Common myeloid progenitor, CD34-positive (primary cell): ENCODE results near the gene NR6A1.

Experiments
- CTCF ChIA-PET: fragments of 350-600 bp; sonication (Branson Sonifier 250); formaldehyde crosslinking; loops from one replicate; lab custom pipeline; 2021; ENCODE audit warnings: antibody characterized with exemption; lab: Charles Lee
- POLR2A ChIA-PET: fragments of 350-600 bp; sonication (Branson Sonifier 250); formaldehyde crosslinking; loops from one replicate; lab custom pipeline; 2021; ENCODE audit warnings: antibody characterized with exemption; lab: Charles Lee
- DNase-seq, 3 donors: peaks; one replicate each; pipeline versions ENCODE4 v3.0.0 to v3.0.0-alpha.2; 2013
- H3K27ac ChIP-seq, 2 experiments: 1 replicate in 1 of 2; 2 replicates in 1 of 2; pipeline ENCODE4 v1.7.0; 2013; ENCODE audit warnings: inconsistent platforms in 2 of 2, low read length in 2 of 2, mild to moderate bottlenecking in 2 of 2, low read depth in 1 of 2, moderate library complexity in 1 of 2; ENCODE audit not compliant: severe bottlenecking in 2 of 2, insufficient read depth in 1 of 2, poor library complexity in 1 of 2
- H3K27me3 ChIP-seq, 5 experiments: replicated peaks in 2 of 5; 1 replicate in 3 of 5; 2 replicates in 2 of 5; pipeline versions ENCODE4 v1.6.1 to v1.7.0; 2013; ENCODE audit warnings: low read length in 4 of 5, mild to moderate bottlenecking in 2 of 5, moderate library complexity in 2 of 5, inconsistent platforms in 1 of 5; ENCODE audit not compliant: insufficient read depth in 5 of 5, control insufficient read depth in 4 of 5
- H3K36me3 ChIP-seq, 4 experiments: 1 replicate in 2 of 4; 2 replicates in 2 of 4; pipeline versions ENCODE4 v1.6.1 to v1.7.0; 2013; ENCODE audit warnings: low read length in 3 of 4, control low read depth in 1 of 4, mild to moderate bottlenecking in 1 of 4; ENCODE audit not compliant: control insufficient read depth in 4 of 4, insufficient read depth in 4 of 4
- H3K4me1 ChIP-seq, 4 experiments: 1 replicate in 3 of 4; 2 replicates in 1 of 4; pipeline versions ENCODE4 v1.6.1 to v1.7.1; 2013; ENCODE audit warnings: low read length in 3 of 4, mild to moderate bottlenecking in 3 of 4, control low read depth in 1 of 4, inconsistent platforms in 1 of 4, moderate library complexity in 1 of 4; ENCODE audit not compliant: control insufficient read depth in 4 of 4, insufficient read depth in 4 of 4; ENCODE audit errors: control extremely low read depth in 1 of 4
- H3K4me3 ChIP-seq, 7 experiments: 1 replicate in 4 of 7; 2 replicates in 3 of 7; pipeline versions ENCODE4 v1.5.1 to v1.7.0; 2013; ENCODE audit warnings: mild to moderate bottlenecking in 7 of 7, low read length in 6 of 7, moderate library complexity in 6 of 7, inconsistent platforms in 2 of 7, low read depth in 2 of 7, control low read depth in 1 of 7; ENCODE audit not compliant: insufficient read depth in 4 of 7, control insufficient read depth in 1 of 7; ENCODE audit errors: extremely low read depth in 1 of 7
- H3K9me3 ChIP-seq, 5 experiments: 1 replicate in 4 of 5; 2 replicates in 1 of 5; pipeline versions ENCODE4 v1.6.1 to v1.7.1; 2013; ENCODE audit warnings: low read length in 4 of 5, mild to moderate bottlenecking in 2 of 5, inconsistent platforms in 1 of 5, low read depth in 1 of 5, moderate library complexity in 1 of 5; ENCODE audit not compliant: control insufficient read depth in 4 of 5, insufficient read depth in 2 of 5; ENCODE audit errors: control extremely low read depth in 1 of 5
- WGBS: methylation state at CpG from one replicate; pipeline ENCODE4 v1.1.5; 2013; ENCODE audit not compliant: insufficient coverage; 5-methylcytosine and 5-hydroxymethylcytosine counted together

NR6A1 gene

DNA sequence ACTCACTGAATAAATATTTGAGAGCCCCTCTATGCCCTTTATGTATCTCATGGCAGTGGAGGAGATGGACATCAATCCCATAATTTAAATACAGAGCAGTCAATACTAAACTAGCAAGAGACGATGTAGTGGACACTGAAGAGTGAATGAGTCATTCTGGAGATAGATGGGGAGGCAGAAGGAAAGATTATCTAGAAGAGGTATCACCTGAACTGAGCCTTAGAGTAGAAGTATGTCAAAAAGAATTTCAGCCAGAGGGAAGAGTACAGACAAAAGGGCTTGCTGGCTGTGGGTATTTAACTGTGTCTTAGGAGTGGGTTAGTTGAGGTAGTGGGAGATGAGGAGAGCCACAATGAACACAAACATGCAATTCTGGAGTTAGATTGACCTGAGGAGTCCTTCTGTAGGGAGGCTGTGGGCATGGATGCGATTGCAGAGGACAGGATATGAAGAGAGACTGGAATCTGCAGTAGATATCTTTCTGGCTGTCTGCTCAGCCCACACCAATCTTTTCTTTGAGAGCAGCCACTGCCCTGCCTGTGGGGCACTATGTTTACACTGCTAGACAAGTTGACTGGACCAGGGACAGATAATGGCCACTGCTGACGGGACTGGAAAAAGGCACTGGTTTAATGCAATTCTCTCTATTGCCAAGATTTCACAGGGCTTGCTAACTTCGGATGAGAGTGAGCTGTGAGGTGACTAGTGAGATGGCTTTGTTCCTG is 200.0 kb downstream of the NR6A1 start:
- Histone ChIP-seq H3K27ac (no peak overlapping the region), H3K27me3 (no peaks in the 10 kb centered on the region), H3K4me1 (no peaks in the 10 kb centered on the region), H3K36me3 (peaks cover 0 to 2% (median 0%) of the 10 kb centered on the region in 4 experiments), H3K4me3 (no peak overlapping the region), H3K9me3 (no peaks in the 10 kb centered on the region)
- CTCF ChIA-PET = interaction anchor here (0.6 to 1.2 kb wide), 3 partner anchors 19 to 72 kb away, joined by 3 to 5 read pairs (median 5); no protein-coding TSS in a partner anchor
- POLR2A ChIA-PET = no interaction called here
- 100% methylated on average over 3 of the region's 4 CpGs for WGBS
- no peak for DNase-seq

DNA sequence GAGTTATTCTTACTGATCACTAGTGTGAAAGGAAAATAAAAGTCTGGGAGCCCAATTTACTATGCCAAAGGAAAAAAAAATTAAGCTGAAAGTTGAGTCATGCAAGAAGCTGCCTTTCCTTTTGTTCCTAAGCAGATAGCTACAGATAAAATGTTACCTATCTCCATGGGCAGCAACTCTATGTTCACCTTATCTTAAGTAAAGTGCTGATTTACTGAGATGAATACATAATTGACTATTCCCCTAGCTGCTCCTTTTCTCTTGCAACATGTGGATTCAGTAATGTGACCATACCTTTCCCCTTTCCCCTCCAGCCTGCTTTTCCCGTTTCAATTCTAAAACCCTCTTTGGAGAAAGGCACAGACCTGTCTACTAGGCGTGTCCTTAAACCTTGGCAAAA is 201.2 kb downstream of the NR6A1 start:
- H3K27ac ChIP-seq = no peak overlapping the region
- DNase-seq = no peak
- no peaks in the 10 kb centered on the region for H3K27me3 ChIP-seq
- CTCF ChIA-PET = interaction anchor here (1.2 kb wide), 1 partner anchor 18 kb away, joined by 5 read pairs; no protein-coding TSS in a partner anchor
- 88% methylated on average over 1 of the region's 2 CpGs for WGBS
- H3K4me3 ChIP-seq = no peak overlapping the region
- no peaks in the 10 kb centered on the region for H3K9me3 ChIP-seq
- H3K36me3 ChIP-seq = peaks cover 0 to 2% (median 0%) of the 10 kb centered on the region in 4 experiments
- no peaks in the 10 kb centered on the region for H3K4me1 ChIP-seq
- POLR2A ChIA-PET = no interaction called here

DNA sequence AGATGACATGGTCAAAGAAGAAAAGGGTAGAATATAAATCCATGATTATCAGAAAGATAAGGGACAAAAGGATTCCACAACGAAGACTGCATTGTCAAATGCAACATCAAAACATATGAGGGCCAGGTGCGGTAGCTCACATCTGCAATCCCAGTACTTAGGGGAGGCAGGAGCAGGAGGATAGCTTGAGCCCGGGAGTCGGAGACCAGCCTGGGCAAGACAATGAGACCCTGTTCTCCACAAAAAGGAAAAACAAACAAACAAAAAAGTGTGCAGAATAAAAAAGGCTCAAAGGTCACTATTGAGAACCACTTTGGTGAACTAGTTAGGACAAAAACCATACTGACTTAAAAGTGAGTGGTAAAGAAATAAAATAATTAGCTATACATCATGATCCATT is 203.7 kb downstream of the NR6A1 start:
- peaks cover 0 to 2% (median 0%) of the 10 kb centered on the region in 4 experiments for H3K36me3 ChIP-seq
- H3K4me3 ChIP-seq = no peak overlapping the region
- H3K27me3 ChIP-seq = no peaks in the 10 kb centered on the region
- no peak for DNase-seq
- POLR2A ChIA-PET = no interaction called here
- no peaks in the 10 kb centered on the region for H3K9me3 ChIP-seq
- no peaks in the 10 kb centered on the region for H3K4me1 ChIP-seq
- CTCF ChIA-PET = interaction anchor here (0.8 to 4.4 kb wide), 4 partner anchors 9 to 50 kb away, joined by 3 to 19 read pairs (median 8); no protein-coding TSS in a partner anchor
- H3K27ac ChIP-seq = no peak overlapping the region
- WGBS = 100% methylated on average over 2 of the region's 4 CpGs

DNA sequence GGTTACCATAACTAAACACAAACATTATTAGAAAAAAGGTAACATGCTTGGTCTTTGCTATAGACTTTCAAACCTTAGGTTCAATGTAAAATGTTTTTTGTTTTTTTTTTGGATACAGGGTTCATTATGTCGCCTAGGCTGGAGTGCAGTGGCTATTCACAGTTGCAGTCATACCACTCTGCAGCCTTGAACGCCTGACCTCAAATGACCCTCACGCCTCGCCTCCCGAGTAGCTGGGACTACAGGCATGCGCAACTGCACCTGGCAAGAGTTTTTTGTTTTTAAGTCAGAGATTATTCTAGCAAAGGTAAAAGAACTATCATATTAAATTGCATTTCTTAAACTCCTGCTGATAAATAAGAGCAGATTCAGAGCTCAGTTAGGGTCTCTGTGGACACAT is 208.8 kb downstream of the NR6A1 start:
- WGBS = 96% methylated on average over 3 of the region's 6 CpGs
- no peak for DNase-seq
- Histone ChIP-seq H3K4me3 (no peak overlapping the region), H3K27me3 (no peaks in the 10 kb centered on the region), H3K27ac (no peak overlapping the region), H3K4me1 (peaks cover 0 to 9% (median 6%) of the 10 kb centered on the region in 4 experiments), H3K9me3 (no peaks in the 10 kb centered on the region), H3K36me3 (no peaks in the 10 kb centered on the region)
- ChIA-PET POLR2A (interaction anchor here (0.5 kb wide), 1 partner anchor 126 kb away, joined by 4 read pairs; no protein-coding TSS in a partner anchor), CTCF (interaction anchor here (0.8 to 3.2 kb wide), 4 partner anchors 9 to 26 kb away, joined by 3 to 14 read pairs (median 6); no protein-coding TSS in a partner anchor)

DNA sequence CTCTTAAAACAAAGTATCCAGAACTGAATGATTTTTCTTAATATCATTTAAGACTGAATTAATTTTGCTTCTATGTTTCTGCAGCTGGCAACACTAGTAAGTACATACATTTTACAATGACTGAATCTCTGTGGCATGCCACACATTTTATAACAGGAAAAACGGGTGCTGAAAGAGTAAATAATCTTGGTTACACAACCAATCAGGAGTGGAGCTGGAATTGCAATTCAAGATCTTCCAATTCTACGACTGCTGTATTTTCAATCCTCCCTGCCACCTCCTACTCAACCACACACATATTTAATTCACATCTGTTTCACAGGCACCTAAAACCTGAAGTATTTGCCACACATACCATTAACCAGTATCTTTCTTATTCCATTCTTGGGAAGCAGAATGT is 211.2 kb downstream of the NR6A1 start:
- no peaks in the 10 kb centered on the region for H3K27me3 ChIP-seq
- no peak for DNase-seq
- H3K27ac ChIP-seq = no peak overlapping the region
- H3K9me3 ChIP-seq = no peaks in the 10 kb centered on the region
- ChIA-PET CTCF (interaction anchor here (1.1 kb wide), 1 partner anchor 8 kb away, joined by 4 read pairs; no protein-coding TSS in a partner anchor), POLR2A (no interaction called here)
- no peak overlapping the region for H3K4me3 ChIP-seq
- WGBS = 97% methylated on average over 2 of the region's 2 CpGs
- H3K4me1 ChIP-seq = peaks cover 5 to 23% (median 14%) of the 10 kb centered on the region in 4 experiments
- no peaks in the 10 kb centered on the region for H3K36me3 ChIP-seq

DNA sequence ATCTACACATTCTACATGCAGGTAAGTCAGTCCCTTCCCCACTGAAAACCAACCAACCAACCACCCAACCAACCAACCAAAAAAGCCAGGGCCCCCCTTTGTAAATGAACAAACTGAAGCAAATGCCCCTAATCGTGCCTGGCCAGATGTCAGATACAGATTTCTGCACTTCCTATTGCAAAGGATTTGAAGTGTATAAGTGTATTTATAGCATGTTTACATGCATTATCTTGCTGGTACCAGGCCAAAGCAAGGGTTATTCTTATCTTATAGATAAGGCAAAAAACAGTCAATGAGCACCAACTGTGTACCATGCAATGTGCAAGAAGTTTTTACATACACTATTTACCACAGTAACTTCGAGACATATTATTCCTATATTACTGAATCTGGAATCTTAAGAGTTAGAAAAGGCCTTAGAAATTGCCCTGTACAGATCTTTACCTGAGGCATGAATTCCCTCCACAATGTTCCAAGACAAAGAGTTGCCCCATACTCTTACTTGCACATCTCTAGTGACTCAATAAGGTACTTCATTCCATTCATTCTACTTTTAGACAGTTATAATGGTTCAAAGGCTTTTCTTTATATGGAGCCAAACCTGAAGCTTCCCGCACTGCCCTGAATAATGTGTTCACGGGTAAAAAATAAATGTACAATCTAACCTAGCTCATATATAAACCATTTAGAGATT is 212.2 kb downstream of the NR6A1 start:
- Histone ChIP-seq H3K27me3 (no peaks in the 10 kb centered on the region), H3K4me3 (no peak overlapping the region), H3K36me3 (peaks cover 0 to 3% (median 1%) of the 10 kb centered on the region in 4 experiments), H3K4me1 (peaks cover 6 to 23% (median 15%) of the 10 kb centered on the region in 4 experiments), H3K27ac (no peak overlapping the region), H3K9me3 (no peaks in the 10 kb centered on the region)
- ChIA-PET CTCF (interaction anchor here (1.1 kb wide), 2 partner anchors 7 to 12 kb away, joined by 3 to 4 read pairs; no protein-coding TSS in a partner anchor), POLR2A (no interaction called here)
- WGBS = 100% methylated on average over 1 of the region's 4 CpGs
- peak; percentile 13 to 78 (median 65) for DNase-seq
